Measurements from ENCODE around the gene TMEM30A.

TMEM30A gene

DNA sequence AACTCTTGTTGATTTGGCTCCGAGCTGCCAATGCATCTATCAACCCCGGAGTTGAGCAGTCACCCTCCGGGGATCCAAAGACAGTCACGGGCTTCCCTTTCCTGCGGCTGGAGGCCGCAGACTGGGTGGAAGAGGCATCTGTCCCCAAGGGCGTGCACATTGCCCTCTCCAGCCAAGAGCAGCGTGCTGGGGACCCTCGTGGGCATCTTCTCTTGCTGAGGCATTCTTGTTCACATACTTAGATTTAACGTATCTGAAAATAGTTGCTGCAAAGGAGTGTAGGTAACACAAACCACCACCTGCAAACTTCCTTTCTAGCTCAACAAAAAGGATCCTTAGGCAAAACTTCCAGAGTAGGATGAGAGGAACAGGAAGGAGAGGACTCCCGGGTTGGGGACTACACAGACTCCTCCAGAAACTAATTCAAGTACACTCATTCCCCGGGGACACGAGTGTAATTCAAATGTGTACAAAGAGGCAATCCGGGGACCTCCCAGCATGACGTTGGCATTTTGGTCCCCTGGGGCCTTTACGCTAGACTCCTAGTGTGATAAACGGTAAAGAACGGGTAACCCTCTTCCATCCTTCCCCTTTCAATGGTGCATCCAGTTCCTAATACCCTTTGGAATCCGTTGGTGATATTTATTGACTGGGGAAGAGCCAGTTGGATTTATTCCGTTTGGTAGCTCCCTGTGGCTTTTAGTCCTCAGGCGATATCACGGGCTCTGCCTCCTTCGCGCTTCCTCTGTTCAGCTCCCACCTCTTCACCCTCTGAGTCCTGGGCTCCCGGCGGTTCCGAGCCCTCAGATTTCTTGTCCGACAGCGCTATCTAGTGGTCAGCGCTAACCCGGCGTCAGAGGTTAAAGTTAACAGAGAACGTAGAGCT, 76.1 kb downstream of the TMEM30A start:
- H3K36me3 ChIP-seq (ENCODE audit: low read length), result no peaks in the 10 kb centered on the region
- H3K9me2 ChIP-seq (replicated peaks; ENCODE audit: insufficient read depth, low read length), result no peaks in the 10 kb centered on the region
- H3K9me3 ChIP-seq (ENCODE audit: insufficient read depth, low read length), result no peaks in the 10 kb centered on the region
- no peaks in the 10 kb centered on the region for H4K20me1 ChIP-seq (ENCODE audit: low read depth, low read length)
- no peaks in the 10 kb centered on the region for H3F3A ChIP-seq (ENCODE audit: insufficient read depth)
- no peak overlapping the region for H3K4me3 ChIP-seq (ENCODE audit: insufficient read depth, low read length, poor library complexity, severe bottlenecking)
- H3K27me3 ChIP-seq (ENCODE audit: low read length), result no peaks in the 10 kb centered on the region
- no peak overlapping the region for H2AFZ ChIP-seq (ENCODE audit: low read depth, low read length, severe bottlenecking)
- H3K27ac ChIP-seq (ENCODE audit: low read depth, low read length), result no peak overlapping the region
- no peaks in the 10 kb centered on the region for H3K79me2 ChIP-seq (ENCODE audit: insufficient read depth, low read length)
- TF ChIP-seq EZH2phosphoT487 (conservative IDR thresholded peaks at IDR 0.05; ENCODE audit: low read length), result no peak
- peak; percentile 97 for TF ChIP-seq CTCF (IDR thresholded peaks at IDR 0.05; ENCODE audit: insufficient read depth, low read length, poor library complexity, severe bottlenecking)
- H3K9ac ChIP-seq (ENCODE audit: low read length), result no peak overlapping the region
- peak overlapping the region; percentile 20 for H3K4me2 ChIP-seq (ENCODE audit: low read depth, low read length, poor library complexity, severe bottlenecking)

GRCh38 chr6:75206576-75207342, 77.8 kb downstream of the TMEM30A start:
- no peaks in the 10 kb centered on the region for H4K20me1 ChIP-seq (ENCODE audit: low read depth, low read length)
- H3K9me3 ChIP-seq (ENCODE audit: insufficient read depth, low read length), result no peaks in the 10 kb centered on the region
- no peak for TF ChIP-seq EZH2phosphoT487 (conservative IDR thresholded peaks at IDR 0.05; ENCODE audit: low read length)
- no peak for TF ChIP-seq CTCF (IDR thresholded peaks at IDR 0.05; ENCODE audit: insufficient read depth, low read length, poor library complexity, severe bottlenecking)
- no peaks in the 10 kb centered on the region for H3K9me2 ChIP-seq (replicated peaks; ENCODE audit: insufficient read depth, low read length)
- no peak overlapping the region for H2AFZ ChIP-seq (ENCODE audit: low read depth, low read length, severe bottlenecking)
- no peak overlapping the region for H3K4me2 ChIP-seq (ENCODE audit: low read depth, low read length, poor library complexity, severe bottlenecking)
- H3K27ac ChIP-seq (ENCODE audit: low read depth, low read length), result no peak overlapping the region
- H3K4me3 ChIP-seq (ENCODE audit: insufficient read depth, low read length, poor library complexity, severe bottlenecking), result no peak overlapping the region
- H3K36me3 ChIP-seq (ENCODE audit: low read length), result no peaks in the 10 kb centered on the region
- H3K79me2 ChIP-seq (ENCODE audit: insufficient read depth, low read length), result no peaks in the 10 kb centered on the region
- H3K9ac ChIP-seq (ENCODE audit: low read length), result no peak overlapping the region
- H3F3A ChIP-seq (ENCODE audit: insufficient read depth), result no peaks in the 10 kb centered on the region
- H3K27me3 ChIP-seq (ENCODE audit: low read length), result no peaks in the 10 kb centered on the region

GRCh38 chr6:75205776-75206575, 78.6 kb downstream of the TMEM30A start, which contains the start of gene COL12A1:
Gene COL12A1 (minus strand): TSS chr6:75206053. CDS start chr6:75202792, 3,261 bp downstream.
- no peaks in the 10 kb centered on the region for H3F3A ChIP-seq (ENCODE audit: insufficient read depth)
- H3K9ac ChIP-seq (ENCODE audit: low read length), result no peak within 1 kb of the TSS
- no peak within 1 kb of the TSS for H3K4me3 ChIP-seq (ENCODE audit: insufficient read depth, low read length, poor library complexity, severe bottlenecking)
- H3K36me3 ChIP-seq (ENCODE audit: low read length), result no peaks in the 10 kb centered on the region
- H4K20me1 ChIP-seq (ENCODE audit: low read depth, low read length), result no peaks in the 10 kb centered on the region
- H3K9me2 ChIP-seq (replicated peaks; ENCODE audit: insufficient read depth, low read length), result no peaks in the 10 kb centered on the region
- H3K9me3 ChIP-seq (ENCODE audit: insufficient read depth, low read length), result no peaks in the 10 kb centered on the region
- no peak within 1 kb of the TSS for H3K4me2 ChIP-seq (ENCODE audit: low read depth, low read length, poor library complexity, severe bottlenecking)
- no peaks in the 10 kb centered on the region for H3K79me2 ChIP-seq (ENCODE audit: insufficient read depth, low read length)
- no peak within 1 kb of the TSS for H2AFZ ChIP-seq (ENCODE audit: low read depth, low read length, severe bottlenecking)
- no peak within 1 kb of the TSS for H3K27ac ChIP-seq (ENCODE audit: low read depth, low read length)
- TF ChIP-seq CTCF (IDR thresholded peaks at IDR 0.05; ENCODE audit: insufficient read depth, low read length, poor library complexity, severe bottlenecking) (no peak), EZH2phosphoT487 (conservative IDR thresholded peaks at IDR 0.05; ENCODE audit: low read length) (no peak)
- H3K27me3 ChIP-seq (ENCODE audit: low read length), result no peaks in the 10 kb centered on the region
